ENCODE data around the gene MCTP1.

DNA sequence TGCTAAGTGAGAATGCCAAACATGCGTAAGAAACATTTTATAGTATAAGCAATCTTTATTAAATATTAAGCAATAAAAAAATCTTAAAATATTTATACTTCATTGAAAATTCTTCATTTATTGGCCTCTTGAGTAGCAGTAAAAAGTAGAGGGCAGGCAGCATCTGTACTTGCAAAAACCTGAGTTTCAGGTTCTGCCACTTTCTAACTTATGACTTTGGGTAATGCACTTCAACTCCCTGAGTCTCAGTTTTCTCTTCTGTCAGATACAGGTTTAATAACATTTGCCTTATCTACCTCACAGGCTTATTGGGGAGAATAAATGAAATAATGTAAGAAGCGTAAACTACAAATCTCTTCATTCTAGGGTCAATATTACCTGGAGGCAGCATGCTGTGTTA is 19.8 kb upstream of the MCTP1 start:
- TF ChIP-seq POLR2A (IDR thresholded peaks at IDR 0.05; ENCODE audit: low read depth, low read length) (no peak), CREB1 (IDR thresholded peaks at IDR 0.05; ENCODE audit: low read depth) (no peak), NFYB (IDR thresholded peaks at IDR 0.05; ENCODE audit: insufficient read depth, low read depth, low read length) (no peak), RAD21 (IDR thresholded peaks at IDR 0.05; ENCODE audit: insufficient read depth, low read depth, low read length) (no peak), CEBPB (IDR thresholded peaks at IDR 0.05; ENCODE audit: borderline replicate concordance in 1 of 2, low read depth in 2 of 2, low read length in 2 of 2) (no peak), POLR2AphosphoS2 (IDR thresholded peaks at IDR 0.05; ENCODE audit: low read depth, low read length) (no peak), SRF (IDR thresholded peaks at IDR 0.05; ENCODE audit: low read depth in 2 of 2, low read length in 2 of 2) (no peak), RB1 (IDR thresholded peaks at IDR 0.05; ENCODE audit: borderline replicate concordance) (no peak), FOS (IDR thresholded peaks at IDR 0.05; ENCODE audit: borderline replicate concordance, extremely low read depth, insufficient read length) (no peak), ESRRA (IDR thresholded peaks at IDR 0.05; ENCODE audit: low read length) (no peak), SREBF2 (IDR thresholded peaks at IDR 0.05; ENCODE audit: low read length) (no peak)
- TF ChIP-seq, protein P1, sequence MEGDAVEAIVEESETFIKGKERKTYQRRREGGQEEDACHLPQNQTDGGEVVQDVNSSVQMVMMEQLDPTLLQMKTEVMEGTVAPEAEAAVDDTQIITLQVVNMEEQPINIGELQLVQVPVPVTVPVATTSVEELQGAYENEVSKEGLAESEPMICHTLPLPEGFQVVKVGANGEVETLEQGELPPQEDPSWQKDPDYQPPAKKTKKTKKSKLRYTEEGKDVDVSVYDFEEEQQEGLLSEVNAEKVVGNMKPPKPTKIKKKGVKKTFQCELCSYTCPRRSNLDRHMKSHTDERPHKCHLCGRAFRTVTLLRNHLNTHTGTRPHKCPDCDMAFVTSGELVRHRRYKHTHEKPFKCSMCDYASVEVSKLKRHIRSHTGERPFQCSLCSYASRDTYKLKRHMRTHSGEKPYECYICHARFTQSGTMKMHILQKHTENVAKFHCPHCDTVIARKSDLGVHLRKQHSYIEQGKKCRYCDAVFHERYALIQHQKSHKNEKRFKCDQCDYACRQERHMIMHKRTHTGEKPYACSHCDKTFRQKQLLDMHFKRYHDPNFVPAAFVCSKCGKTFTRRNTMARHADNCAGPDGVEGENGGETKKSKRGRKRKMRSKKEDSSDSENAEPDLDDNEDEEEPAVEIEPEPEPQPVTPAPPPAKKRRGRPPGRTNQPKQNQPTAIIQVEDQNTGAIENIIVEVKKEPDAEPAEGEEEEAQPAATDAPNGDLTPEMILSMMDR (IDR thresholded peaks at IDR 0.05 in 2 of 3, conservative IDR thresholded peaks at IDR 0.05 in 1 of 3; ENCODE audit: control insufficient read depth in 2 of 3, extremely low read depth in 1 of 3, insufficient read depth in 1 of 3, low read depth in 3 of 3, low read length in 3 of 3): no peak
- TF ChIP-seq, protein P2, sequence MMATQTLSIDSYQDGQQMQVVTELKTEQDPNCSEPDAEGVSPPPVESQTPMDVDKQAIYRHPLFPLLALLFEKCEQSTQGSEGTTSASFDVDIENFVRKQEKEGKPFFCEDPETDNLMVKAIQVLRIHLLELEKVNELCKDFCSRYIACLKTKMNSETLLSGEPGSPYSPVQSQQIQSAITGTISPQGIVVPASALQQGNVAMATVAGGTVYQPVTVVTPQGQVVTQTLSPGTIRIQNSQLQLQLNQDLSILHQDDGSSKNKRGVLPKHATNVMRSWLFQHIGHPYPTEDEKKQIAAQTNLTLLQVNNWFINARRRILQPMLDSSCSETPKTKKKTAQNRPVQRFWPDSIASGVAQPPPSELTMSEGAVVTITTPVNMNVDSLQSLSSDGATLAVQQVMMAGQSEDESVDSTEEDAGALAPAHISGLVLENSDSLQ (IDR thresholded peaks at IDR 0.05): no peak

All from GM12878 (cell line).